GM12878 (cell line): ENCODE measurements around the gene CSF2. TPM values are rescaled to one million over a fixed set of nuclear protein-coding genes. Genes with fewer than 3 reads are reported as not detected.

Experiments used
- ATAC-seq: fragments of 200-7000 bp; cut with Tn5 transposase; 3 replicates; pipeline ENCODE4 v1.9.1; 2020; ENCODE audit warnings: mild to moderate bottlenecking, moderate library complexity
- BruUV-seq: library from RNA; stranded (reverse); fragments of 400-500 nt; replicated peaks from 2 replicates; lab custom pipeline; 2021; lab: Mats Ljungman, UMichigan
- CTCF ChIA-PET: fragments of 300-600 bp; sonication (Branson Sonifier 250); formaldehyde crosslinking; extraction: SDS; loops from one replicate; lab custom pipeline; 2021; ENCODE audit warnings: inconsistent platforms; lab: Yijun Ruan, JAX
- POLR2A ChIA-PET: fragments of 350-600 bp; formaldehyde crosslinking; extraction: SDS; loops from one replicate; lab custom pipeline; 2021; ENCODE audit warnings: inconsistent platforms; lab: Charles Lee
- RAD21 ChIA-PET: fragments of 300-600 bp; sonication (Branson Sonifier 250); formaldehyde crosslinking; loops from one replicate; lab custom pipeline; 2023; ENCODE audit warnings: antibody characterized with exemption; ENCODE audit not compliant: unreplicated experiment; lab: Charles Lee
- SMC1A ChIA-PET: fragments of 300-600 bp; sonication (Branson Sonifier 250); formaldehyde crosslinking; loops from one replicate; lab custom pipeline; 2023; ENCODE audit not compliant: unreplicated experiment, uncharacterized antibody; lab: Charles Lee
- DNase-seq: peaks from one replicate; pipeline ENCODE4 v3.0.0-alpha.2; 2011; ENCODE audit warnings: low read depth, low spot score
- FAIRE-seq: peaks from 3 replicates; lab custom pipeline; 2011; peaks lifted over from hg19 to GRCh38; lab: Jason Lieb, UNC
- H2AFZ ChIP-seq: 2 replicates; pipeline ENCODE4 v1.6.0; 2011; ENCODE audit warnings: low read depth, low read length, control low read depth; ENCODE audit not compliant: control insufficient read depth
- H3K27ac ChIP-seq: 2 replicates; pipeline ENCODE4 v1.5.1; 2011; ENCODE audit warnings: control low read depth; ENCODE audit not compliant: control insufficient read depth, insufficient read depth
- H3K27me3 ChIP-seq, 2 experiments: replicated peaks in 1 of 2; 2 replicates each; pipeline versions ENCODE4 v1.6.0 to v1.6.1; 2011; ENCODE audit warnings: low read length in 1 of 2; ENCODE audit not compliant: control insufficient read depth in 2 of 2, insufficient read depth in 2 of 2
- H3K36me3 ChIP-seq, 2 experiments: 2 replicates each; pipeline ENCODE4 v1.5.1; 2011; ENCODE audit warnings: low read length in 1 of 2; ENCODE audit not compliant: control insufficient read depth in 2 of 2, insufficient read depth in 2 of 2
- H3K4me1 ChIP-seq: 2 replicates; pipeline ENCODE4 v1.6.1; 2011; ENCODE audit warnings: mild to moderate bottlenecking, low read length, moderate library complexity, mixed read lengths; ENCODE audit not compliant: control insufficient read depth, insufficient read depth
- H3K4me2 ChIP-seq: 2 replicates; pipeline ENCODE4 v1.6.0; 2011; ENCODE audit warnings: control low read depth; ENCODE audit not compliant: control insufficient read depth, insufficient read depth
- H3K4me3 ChIP-seq: fragments of 200-600 bp; sonication (generic); 2 replicates; pipeline ENCODE4 v1.5.1; 2016
- H3K79me2 ChIP-seq: 2 replicates; pipeline ENCODE4 v1.6.0; 2011; ENCODE audit warnings: low read length; ENCODE audit not compliant: control insufficient read depth, insufficient read depth
- H3K9ac ChIP-seq: 2 replicates; pipeline ENCODE4 v1.8.0; 2011; ENCODE audit warnings: low read length, control low read depth, mixed read lengths; ENCODE audit not compliant: control insufficient read depth, insufficient read depth
- H3K9me3 ChIP-seq: replicated peaks from 3 replicates; pipeline ENCODE4 v1.5.1; 2011; ENCODE audit warnings: mild to moderate bottlenecking, low read length; ENCODE audit not compliant: control insufficient read depth, insufficient read depth
- H4K20me1 ChIP-seq: 2 replicates; pipeline ENCODE4 v1.6.0; 2011; ENCODE audit not compliant: control insufficient read depth, insufficient read depth
- BHLHE40 ChIP-seq, 2 experiments: fragments of 450-650 bp in 1 of 2; IDR thresholded peaks; 2 replicates each; pipeline ENCODE4 v1.6.1; 2011 to 2017; ENCODE audit warnings: low read depth in 2 of 2, borderline replicate concordance in 1 of 2, improper control_type of control experiment in 1 of 2, low read length in 1 of 2, mild to moderate bottlenecking in 1 of 2
- CBFB ChIP-seq: IDR thresholded peaks from 2 replicates; pipeline ENCODE4 v1.6.1; 2016; ENCODE audit warnings: antibody characterized with exemption, low read depth
- CEBPB ChIP-seq, 2 experiments: fragments of 150-350 bp in 1 of 2; IDR thresholded peaks; 2 replicates each; pipeline ENCODE4 v1.6.1; 2012 to 2014; ENCODE audit warnings: low read depth in 2 of 2, low read length in 2 of 2, borderline replicate concordance in 1 of 2, inconsistent platforms in 1 of 2
- CREB1 ChIP-seq: IDR thresholded peaks from 2 replicates; pipeline ENCODE4 v1.6.1; 2012; ENCODE audit warnings: low read depth, mild to moderate bottlenecking, inconsistent platforms
- GATAD2B ChIP-seq: fragments of 450-650 bp; conservative IDR thresholded peaks from 2 replicates; pipeline ENCODE4 v1.6.1; 2017; ENCODE audit warnings: low read depth, mild to moderate bottlenecking, moderate library complexity
- HDGF ChIP-seq: fragments of 450-650 bp; IDR thresholded peaks from 2 replicates; pipeline ENCODE4 v1.6.1; 2016; ENCODE audit warnings: antibody characterized with exemption
- IKZF1 ChIP-seq: fragments of 450-650 bp; conservative IDR thresholded peaks from 2 replicates; pipeline ENCODE4 v1.6.1; 2017; ENCODE audit warnings: antibody characterized with exemption, mild to moderate bottlenecking
- NBN ChIP-seq: fragments of 450-650 bp; IDR thresholded peaks from 2 replicates; pipeline ENCODE4 v1.6.1; 2016
- NFXL1 ChIP-seq: fragments of 450-650 bp; IDR thresholded peaks from 2 replicates; pipeline ENCODE4 v1.6.1; 2017; ENCODE audit warnings: antibody characterized with exemption, mild to moderate bottlenecking, borderline replicate concordance
- RAD21 ChIP-seq: IDR thresholded peaks from 2 replicates; pipeline ENCODE4 v1.6.1; 2011; ENCODE audit warnings: mild to moderate bottlenecking, low read depth, low read length, moderate library complexity; ENCODE audit not compliant: insufficient read depth
- SMAD5 ChIP-seq: IDR thresholded peaks from 2 replicates; pipeline ENCODE4 v1.6.1; 2016; ENCODE audit warnings: antibody characterized with exemption, low read depth
- SMC3 ChIP-seq: IDR thresholded peaks from 2 replicates; pipeline ENCODE4 v1.6.1; 2011; ENCODE audit warnings: low read length, improper control_type of control experiment, borderline replicate concordance
- SREBF2 ChIP-seq: IDR thresholded peaks from 2 replicates; pipeline ENCODE4 v1.6.1; 2012; ENCODE audit warnings: mild to moderate bottlenecking, low read length
- TARDBP ChIP-seq: IDR thresholded peaks from 2 replicates; pipeline ENCODE4 v1.6.1; 2016; ENCODE audit warnings: borderline replicate concordance
- YY1 ChIP-seq: IDR thresholded peaks from 2 replicates; pipeline ENCODE4 v1.6.1; 2011; ENCODE audit warnings: low read depth, mild to moderate bottlenecking, low read length
- ZNF24 ChIP-seq: fragments of 450-650 bp; IDR thresholded peaks from 2 replicates; pipeline ENCODE4 v1.6.1; 2017; ENCODE audit warnings: antibody characterized with exemption, mild to moderate bottlenecking
- WGBS: methylation state at CpG from one replicate; pipeline ENCODE4 v1.1.6; 2016; ENCODE audit warnings: low lambda C conversion rate; ENCODE audit not compliant: insufficient replicate concordance, insufficient coverage; ENCODE audit errors: missing lambda C conversion rate; 5-methylcytosine and 5-hydroxymethylcytosine counted together
- in situ Hi-C: fragments of 300-500 bp; cut with MboI; formaldehyde crosslinking; loops from 9 replicates; pipeline ENCODE4 v1.14.3; 2018; ENCODE audit warnings: mixed read lengths
- intact Hi-C: fragments of 100-400 bp; cut with micrococcal nuclease; formaldehyde crosslinking; loops from one replicate; pipeline ENCODE4 v1.14.2; 2022; ENCODE audit not compliant: unreplicated experiment
- polyA plus RNA-seq, 11 experiments: library from polyadenylated mRNA; depleted of rRNA in 4 of 11; unstranded in 6 of 11; stranded (reverse) in 5 of 11; fragments of >200 nt; fragmentation: Nextera tagmentation in 4 of 11; fragmentation: Illumina TruSeq in 1 of 11; extraction: Ambion mirVana in 4 of 11; extraction: Trizol in 1 of 11; gene quantifications; 1 replicate in 1 of 11; 2 replicates in 10 of 11; pipeline versions ENCODE4 v1.2.1 to v1.2.3, GENCODE V29; 2011 to 2016; ENCODE audit warnings: inconsistent platforms in 2 of 11, missing spikeins in 2 of 11, low read depth in 1 of 11
- total RNA-seq, 4 experiments: library from RNA; depleted of rRNA in 3 of 4; stranded (reverse); fragments of >200 nt in 3 of 4; fragmentation: Illumina TruSeq in 1 of 4; extraction: Trizol in 1 of 4; gene quantifications; 2 replicates each; pipeline versions ENCODE4 v1.2.1 to v1.2.3, GENCODE V29; 2013 to 2021
- TF ChIP-seq, protein P1 (sequence below): fragments of 450-650 bp; IDR thresholded peaks from 2 replicates; pipeline ENCODE4 v1.6.1; 2018; ENCODE audit warnings: mild to moderate bottlenecking, low read depth, moderate library complexity; ENCODE audit not compliant: partially characterized antibody
- TF ChIP-seq, protein P2 (sequence below), 3 experiments: IDR thresholded peaks in 2 of 3; conservative IDR thresholded peaks in 1 of 3; 2 replicates each; pipeline ENCODE4 v1.5.1; 2011; ENCODE audit warnings: low read depth in 3 of 3, low read length in 3 of 3, mild to moderate bottlenecking in 3 of 3, control low read depth in 2 of 3, moderate library complexity in 2 of 3, inconsistent platforms in 1 of 3, mixed read lengths in 1 of 3; ENCODE audit not compliant: control insufficient read depth in 2 of 3, insufficient read depth in 1 of 3; ENCODE audit errors: extremely low read depth in 1 of 3

CSF2 gene
- total and polyA plus RNA-seq, 10 of the 15 experiments (the other 5 are each of a cell fraction or from before 2014, with no cell fraction given), result 0.15 to 2.0 (median 0.69) TPM; not detected in 2

DNA sequence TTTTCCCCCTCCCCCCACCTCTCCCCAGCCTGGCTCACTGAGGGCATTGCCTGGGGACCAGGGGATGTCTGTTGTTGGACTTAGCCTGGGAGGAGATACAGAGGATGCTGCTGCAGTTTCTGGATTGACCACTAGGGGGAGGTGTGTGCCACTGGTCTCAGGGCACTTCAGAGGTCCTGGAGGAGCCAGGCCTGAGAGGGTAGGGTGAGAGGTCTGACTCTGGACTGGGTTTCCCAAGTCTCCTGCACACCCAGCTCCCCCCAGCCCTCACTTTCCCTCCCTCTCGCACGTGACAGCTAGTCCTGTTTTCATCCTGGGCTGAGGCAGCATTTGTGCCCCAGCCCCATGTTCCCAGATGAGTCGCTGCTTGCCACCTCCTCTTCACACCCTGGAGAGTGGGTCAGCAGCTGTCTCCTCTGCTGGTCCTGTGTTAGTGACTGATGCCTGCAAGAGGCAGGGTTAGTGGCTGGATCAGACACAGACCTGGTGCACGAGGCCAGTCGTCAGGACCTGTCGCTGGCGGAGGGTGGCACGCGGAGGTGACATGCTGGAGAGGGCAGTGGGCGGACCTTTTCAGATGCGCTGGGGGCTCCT is 8.8 kb upstream of the CSF2 start:
- CTCF ChIA-PET, result interaction anchor here (0.6 to 5.5 kb wide), 19 partner anchors 9 to 1899 kb away, joined by 3 to 72 read pairs (median 3); partner anchors contain the start of gene CSF2
- 49% methylated on average over 11 of the region's 11 CpGs for WGBS
- Histone ChIP-seq H4K20me1 (peaks cover 5% of the 10 kb centered on the region; the same call in 1 of the 2 replicates), H3K79me2 (no peaks in the 10 kb centered on the region), H3K27me3 (no peaks in the 10 kb centered on the region; a peak in 1 of 4 replicates), H3K9ac (no peak overlapping the region), H2AFZ (peak overlapping the region; percentile 10; the same call in 1 of the 2 replicates), H3K9me3 (no peaks in the 10 kb centered on the region), H3K4me2 (no peak overlapping the region), H3K4me3 (no peak overlapping the region), H3K27ac (no peak overlapping the region), H3K36me3 (no peaks in the 10 kb centered on the region), H3K4me1 (no peaks in the 10 kb centered on the region; the same call in 1 of the 2 replicates)
- ATAC-seq (peak; percentile 91), FAIRE-seq (peak; percentile 96), DNase-seq (peak; percentile 45)
- in situ Hi-C loops (loop anchor here (5.0 kb wide), 3 partner anchors 67 to 292 kb away; no protein-coding TSS in a partner anchor), intact Hi-C loops (loop anchor here (1.0 to 5.0 kb wide), 9 partner anchors 38 to 436 kb away; no protein-coding TSS in a partner anchor)
- POLR2A ChIA-PET, result interaction anchor here (0.6 kb wide), 1 partner anchor 11 kb away, joined by 3 read pairs; no protein-coding TSS in a partner anchor
- BruUV-seq, result no TSS peak
- no peak for TF ChIP-seq CREB1
- TF ChIP-seq TARDBP, result peak; percentile 23; the same call in 1 of the 2 replicates
- TF ChIP-seq GATAD2B, result 0 out of 2 replicates have a peak, but pooled peaks have one; percentile 21
- 0 out of 2 replicates have a peak, but pooled peaks have one; percentile 54 for TF ChIP-seq NBN
- TF ChIP-seq YY1, result peak; percentile 47; the same call in 1 of the 2 replicates
- TF ChIP-seq SREBF2, result no peak
- peak; percentile 90 for TF ChIP-seq RAD21
- TF ChIP-seq ZNF24, result no peak
- peak; percentile 62 for TF ChIP-seq SMC3
- peak in 1 of 2 experiments; percentile 40; a peak in 2 of 4 replicates for TF ChIP-seq BHLHE40 (IDR thresholded peaks at IDR 0.05; ENCODE audit: borderline replicate concordance in 1 of 2, low read depth in 2 of 2, low read length in 1 of 2)
- TF ChIP-seq, protein P1, sequence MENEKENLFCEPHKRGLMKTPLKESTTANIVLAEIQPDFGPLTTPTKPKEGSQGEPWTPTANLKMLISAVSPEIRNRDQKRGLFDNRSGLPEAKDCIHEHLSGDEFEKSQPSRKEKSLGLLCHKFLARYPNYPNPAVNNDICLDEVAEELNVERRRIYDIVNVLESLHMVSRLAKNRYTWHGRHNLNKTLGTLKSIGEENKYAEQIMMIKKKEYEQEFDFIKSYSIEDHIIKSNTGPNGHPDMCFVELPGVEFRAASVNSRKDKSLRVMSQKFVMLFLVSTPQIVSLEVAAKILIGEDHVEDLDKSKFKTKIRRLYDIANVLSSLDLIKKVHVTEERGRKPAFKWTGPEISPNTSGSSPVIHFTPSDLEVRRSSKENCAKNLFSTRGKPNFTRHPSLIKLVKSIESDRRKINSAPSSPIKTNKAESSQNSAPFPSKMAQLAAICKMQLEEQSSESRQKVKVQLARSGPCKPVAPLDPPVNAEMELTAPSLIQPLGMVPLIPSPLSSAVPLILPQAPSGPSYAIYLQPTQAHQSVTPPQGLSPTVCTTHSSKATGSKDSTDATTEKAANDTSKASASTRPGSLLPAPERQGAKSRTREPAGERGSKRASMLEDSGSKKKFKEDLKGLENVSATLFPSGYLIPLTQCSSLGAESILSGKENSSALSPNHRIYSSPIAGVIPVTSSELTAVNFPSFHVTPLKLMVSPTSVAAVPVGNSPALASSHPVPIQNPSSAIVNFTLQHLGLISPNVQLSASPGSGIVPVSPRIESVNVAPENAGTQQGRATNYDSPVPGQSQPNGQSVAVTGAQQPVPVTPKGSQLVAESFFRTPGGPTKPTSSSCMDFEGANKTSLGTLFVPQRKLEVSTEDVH, result no peak
- TF ChIP-seq CEBPB (IDR thresholded peaks at IDR 0.05; ENCODE audit: borderline replicate concordance in 1 of 2, low read depth in 2 of 2, low read length in 2 of 2), result no peak
- TF ChIP-seq IKZF1, result 0 out of 2 replicates have a peak, but pooled peaks have one; percentile 12
- TF ChIP-seq SMAD5, result no peak
- TF ChIP-seq NFXL1, result no peak
- TF ChIP-seq CBFB, result no peak
- peak; percentile 43; the same call in 1 of the 2 replicates for TF ChIP-seq HDGF
- TF ChIP-seq, protein P2, sequence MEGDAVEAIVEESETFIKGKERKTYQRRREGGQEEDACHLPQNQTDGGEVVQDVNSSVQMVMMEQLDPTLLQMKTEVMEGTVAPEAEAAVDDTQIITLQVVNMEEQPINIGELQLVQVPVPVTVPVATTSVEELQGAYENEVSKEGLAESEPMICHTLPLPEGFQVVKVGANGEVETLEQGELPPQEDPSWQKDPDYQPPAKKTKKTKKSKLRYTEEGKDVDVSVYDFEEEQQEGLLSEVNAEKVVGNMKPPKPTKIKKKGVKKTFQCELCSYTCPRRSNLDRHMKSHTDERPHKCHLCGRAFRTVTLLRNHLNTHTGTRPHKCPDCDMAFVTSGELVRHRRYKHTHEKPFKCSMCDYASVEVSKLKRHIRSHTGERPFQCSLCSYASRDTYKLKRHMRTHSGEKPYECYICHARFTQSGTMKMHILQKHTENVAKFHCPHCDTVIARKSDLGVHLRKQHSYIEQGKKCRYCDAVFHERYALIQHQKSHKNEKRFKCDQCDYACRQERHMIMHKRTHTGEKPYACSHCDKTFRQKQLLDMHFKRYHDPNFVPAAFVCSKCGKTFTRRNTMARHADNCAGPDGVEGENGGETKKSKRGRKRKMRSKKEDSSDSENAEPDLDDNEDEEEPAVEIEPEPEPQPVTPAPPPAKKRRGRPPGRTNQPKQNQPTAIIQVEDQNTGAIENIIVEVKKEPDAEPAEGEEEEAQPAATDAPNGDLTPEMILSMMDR (IDR thresholded peaks at IDR 0.05 in 2 of 3, conservative IDR thresholded peaks at IDR 0.05 in 1 of 3; ENCODE audit: control insufficient read depth in 2 of 3, extremely low read depth in 1 of 3, insufficient read depth in 1 of 3, low read depth in 3 of 3, low read length in 3 of 3), result peak; percentile 93 to 97 (median 97)
- RAD21 ChIA-PET, result interaction anchor here (0.8 to 1.6 kb wide), 5 partner anchors 9 to 173 kb away, joined by 3 to 7 read pairs (median 4); partner anchors contain the start of gene CSF2
- SMC1A ChIA-PET, result interaction anchor here (0.7 to 2.7 kb wide), 7 partner anchors 22 to 475 kb away, joined by 3 to 6 read pairs (median 4); no protein-coding TSS in a partner anchor
